OCI-LY1 (cell line): ENCODE measurements around the gene SSUH2.

Experiments used
- H2AFZ ChIP-seq: fragments of 200-600 bp; sonication (generic), shearing (Covaris generic); 2 replicates; pipeline ENCODE4 v1.6.0; 2014; ENCODE audit warnings: antibody characterized with exemption, mild to moderate bottlenecking, low read length
- H3F3A ChIP-seq: fragments of 200-600 bp; sonication (generic), shearing (Covaris generic); 2 replicates; pipeline ENCODE4 v1.6.0; 2014; ENCODE audit warnings: mild to moderate bottlenecking, antibody characterized with exemption, low read length, moderate library complexity; ENCODE audit not compliant: insufficient read depth
- H3K27ac ChIP-seq: fragments of 200-600 bp; sonication (generic); 2 replicates; pipeline ENCODE4 v1.5.1; 2014; ENCODE audit warnings: low read length, mixed run types, mild to moderate bottlenecking, low read depth; ENCODE audit not compliant: poor library complexity, severe bottlenecking
- H3K27me3 ChIP-seq: fragments of 200-600 bp; sonication (generic); 2 replicates; pipeline ENCODE4 v1.6.0; 2014; ENCODE audit warnings: antibody characterized with exemption, mild to moderate bottlenecking, low read length, moderate library complexity; ENCODE audit not compliant: insufficient read depth
- H3K36me3 ChIP-seq: fragments of 200-600 bp; sonication (generic); 2 replicates; pipeline ENCODE4 v1.6.1; 2014; ENCODE audit warnings: mild to moderate bottlenecking, antibody characterized with exemption, low read length, moderate library complexity, mixed read lengths; ENCODE audit not compliant: insufficient read depth
- H3K4me1 ChIP-seq: fragments of 200-600 bp; sonication (generic); 2 replicates; pipeline ENCODE4 v1.5.1; 2014; ENCODE audit warnings: mild to moderate bottlenecking, low read length, moderate library complexity; ENCODE audit not compliant: insufficient read depth, severe bottlenecking
- H3K4me2 ChIP-seq: fragments of 200-600 bp; sonication (generic), shearing (Covaris generic); 2 replicates; pipeline ENCODE4 v1.6.1; 2014; ENCODE audit warnings: low read length
- H3K4me3 ChIP-seq: fragments of 200-600 bp; sonication (generic); 2 replicates; pipeline ENCODE4 v1.5.1; 2014; ENCODE audit warnings: low read length, low read depth, mild to moderate bottlenecking, mixed read lengths; ENCODE audit not compliant: poor library complexity, severe bottlenecking
- H3K79me2 ChIP-seq: fragments of 200-600 bp; shearing (Covaris generic); 2 replicates; pipeline ENCODE4 v1.6.1; 2016; ENCODE audit warnings: mixed run types, low read length, mixed read lengths; ENCODE audit not compliant: insufficient read depth
- H3K9ac ChIP-seq: fragments of 200-600 bp; sonication (generic), shearing (Covaris generic); 2 replicates; pipeline ENCODE4 v1.6.1; 2014; ENCODE audit warnings: mild to moderate bottlenecking, low read length, mixed read lengths
- H3K9me2 ChIP-seq: fragments of 200-600 bp; sonication (generic), shearing (Covaris generic); 2 replicates; pipeline ENCODE4 v1.6.1; 2014; ENCODE audit warnings: low read depth, mild to moderate bottlenecking, low read length, mixed read lengths
- H3K9me3 ChIP-seq: fragments of 200-600 bp; shearing (Covaris generic); 2 replicates; pipeline ENCODE4 v1.6.1; 2014; ENCODE audit warnings: low read length, mixed read lengths
- H4K20me1 ChIP-seq: fragments of 200-600 bp; sonication (generic), shearing (Covaris generic); 2 replicates; pipeline ENCODE4 v1.6.0; 2016; ENCODE audit warnings: mild to moderate bottlenecking, low read length; ENCODE audit not compliant: insufficient read depth
- EZH2 ChIP-seq: fragments of 200-600 bp; sonication (generic), shearing (Covaris generic); IDR thresholded peaks from 2 replicates; pipeline ENCODE4 v1.8.0; 2017; ENCODE audit warnings: borderline replicate concordance, mixed run types, mild to moderate bottlenecking, antibody characterized with exemption, low read length, moderate library complexity, mixed read lengths
- TF ChIP-seq, protein P1 (sequence below): fragments of 200-600 bp; sonication (generic), shearing (Covaris generic); IDR thresholded peaks from 2 replicates; pipeline ENCODE4 v1.5.1; 2017; ENCODE audit warnings: mild to moderate bottlenecking, antibody characterized with exemption, low read length, moderate library complexity, mixed read lengths

SSUH2 gene

GRCh38 chr3:8579096-8579495 is 65.5 kb downstream of the SSUH2 start:
- Histone ChIP-seq H2AFZ (no peak overlapping the region), H3K27ac (no peak overlapping the region), H3K9ac (no peak overlapping the region), H4K20me1 (no peaks in the 10 kb centered on the region), H3K9me3 (no peaks in the 10 kb centered on the region), H3K27me3 (no peaks in the 10 kb centered on the region), H3K4me2 (no peak overlapping the region), H3F3A (no peaks in the 10 kb centered on the region), H3K79me2 (no peaks in the 10 kb centered on the region), H3K36me3 (no peaks in the 10 kb centered on the region), H3K9me2 (no peaks in the 10 kb centered on the region), H3K4me3 (no peak overlapping the region), H3K4me1 (no peaks in the 10 kb centered on the region)
- TF ChIP-seq EZH2: no peak
- TF ChIP-seq, protein P1, sequence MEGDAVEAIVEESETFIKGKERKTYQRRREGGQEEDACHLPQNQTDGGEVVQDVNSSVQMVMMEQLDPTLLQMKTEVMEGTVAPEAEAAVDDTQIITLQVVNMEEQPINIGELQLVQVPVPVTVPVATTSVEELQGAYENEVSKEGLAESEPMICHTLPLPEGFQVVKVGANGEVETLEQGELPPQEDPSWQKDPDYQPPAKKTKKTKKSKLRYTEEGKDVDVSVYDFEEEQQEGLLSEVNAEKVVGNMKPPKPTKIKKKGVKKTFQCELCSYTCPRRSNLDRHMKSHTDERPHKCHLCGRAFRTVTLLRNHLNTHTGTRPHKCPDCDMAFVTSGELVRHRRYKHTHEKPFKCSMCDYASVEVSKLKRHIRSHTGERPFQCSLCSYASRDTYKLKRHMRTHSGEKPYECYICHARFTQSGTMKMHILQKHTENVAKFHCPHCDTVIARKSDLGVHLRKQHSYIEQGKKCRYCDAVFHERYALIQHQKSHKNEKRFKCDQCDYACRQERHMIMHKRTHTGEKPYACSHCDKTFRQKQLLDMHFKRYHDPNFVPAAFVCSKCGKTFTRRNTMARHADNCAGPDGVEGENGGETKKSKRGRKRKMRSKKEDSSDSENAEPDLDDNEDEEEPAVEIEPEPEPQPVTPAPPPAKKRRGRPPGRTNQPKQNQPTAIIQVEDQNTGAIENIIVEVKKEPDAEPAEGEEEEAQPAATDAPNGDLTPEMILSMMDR: no peak

- Histone ChIP-seq H3K27me3 (no peaks in the 10 kb centered on the region), H3K36me3 (no peaks in the 10 kb centered on the region), H3K4me2 (no peak overlapping the region), H2AFZ (no peak overlapping the region), H3K9me3 (no peaks in the 10 kb centered on the region), H3K4me1 (no peaks in the 10 kb centered on the region), H3K4me3 (no peak overlapping the region), H3K79me2 (no peaks in the 10 kb centered on the region), H3K9me2 (no peaks in the 10 kb centered on the region), H3K9ac (no peak overlapping the region), H3F3A (no peaks in the 10 kb centered on the region), H3K27ac (no peak overlapping the region), H4K20me1 (no peaks in the 10 kb centered on the region)
- no peak for TF ChIP-seq EZH2
- TF ChIP-seq, protein P1: no peak
Observed at GRCh38 chr3:8578282-8578681, 66.3 kb downstream of the SSUH2 start.

GRCh38 chr3:8576841-8577571 is 67.6 kb downstream of the SSUH2 start:
- TF ChIP-seq, protein P1: no peak
- no peak for TF ChIP-seq EZH2
- Histone ChIP-seq H3K4me1 (no peaks in the 10 kb centered on the region), H3K9ac (no peak overlapping the region), H3K36me3 (no peaks in the 10 kb centered on the region), H3K9me3 (no peaks in the 10 kb centered on the region), H3F3A (no peaks in the 10 kb centered on the region), H3K27ac (no peak overlapping the region), H3K4me3 (no peak overlapping the region), H3K79me2 (no peaks in the 10 kb centered on the region), H3K9me2 (no peaks in the 10 kb centered on the region), H3K27me3 (no peaks in the 10 kb centered on the region), H4K20me1 (no peaks in the 10 kb centered on the region), H3K4me2 (no peak overlapping the region), H2AFZ (no peak overlapping the region)
